ENCODE results near the gene PRKN.

The PRKN gene

GRCh38 chr6:162627362-162627761 lies 100.2 kb downstream of the PRKN start:
- Histone ChIP-seq H3K4me2 (ENCODE audit: low read length) (no peak overlapping the region), H3K9ac (ENCODE audit: low read length) (no peak overlapping the region), H3K4me3 (ENCODE audit: low read depth, low read length, poor library complexity, severe bottlenecking) (no peak overlapping the region), H3K27ac (ENCODE audit: low read depth, low read length, poor library complexity, severe bottlenecking) (no peak overlapping the region), H4K20me1 (ENCODE audit: insufficient read depth, low read length) (no peaks in the 10 kb centered on the region), H3K4me1 (ENCODE audit: insufficient read depth, low read length, severe bottlenecking) (no peaks in the 10 kb centered on the region), H3K36me3 (ENCODE audit: insufficient read depth, low read length) (no peaks in the 10 kb centered on the region), H3K27me3 (ENCODE audit: insufficient read depth, low read length) (no peaks in the 10 kb centered on the region), H3K9me3 (ENCODE audit: low read length) (no peaks in the 10 kb centered on the region), H3F3A (ENCODE audit: insufficient read depth, low read length) (no peaks in the 10 kb centered on the region), H2AFZ (ENCODE audit: low read length) (no peak overlapping the region), H3K9me2 (ENCODE audit: low read depth, low read length) (no peaks in the 10 kb centered on the region), H3K79me2 (ENCODE audit: insufficient read depth, low read length) (no peaks in the 10 kb centered on the region)
- TF ChIP-seq CTCF (IDR thresholded peaks at IDR 0.05; ENCODE audit: low read length), result no peak
- TF ChIP-seq EZH2 (IDR thresholded peaks at IDR 0.05; ENCODE audit: borderline replicate concordance, low read length), result no peak

DNA sequence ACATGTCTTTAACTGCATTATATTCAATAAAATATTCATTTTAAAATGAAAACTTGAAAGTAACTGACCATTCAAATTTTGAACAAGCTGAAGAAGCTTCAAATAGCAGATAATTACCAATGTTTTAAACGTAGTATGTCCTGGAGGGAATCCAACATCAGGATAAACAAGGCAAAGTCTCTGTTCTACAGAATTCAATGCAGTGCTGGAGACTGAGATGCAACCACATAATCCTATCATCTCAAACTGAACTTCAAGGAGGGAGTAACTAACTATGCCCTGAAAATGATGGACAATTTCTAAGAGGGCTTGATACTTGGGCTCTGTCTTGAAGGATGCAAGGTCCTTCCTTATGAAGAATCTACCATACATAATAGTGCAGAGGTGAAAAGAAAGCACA lies 100.7 kb downstream of the PRKN start:
- Histone ChIP-seq H3F3A (ENCODE audit: insufficient read depth, low read length) (no peaks in the 10 kb centered on the region), H3K4me2 (ENCODE audit: low read length) (no peak overlapping the region), H3K79me2 (ENCODE audit: insufficient read depth, low read length) (no peaks in the 10 kb centered on the region)

GRCh38 chr6:162625846-162626540 lies 101.6 kb downstream of the PRKN start:
- Histone ChIP-seq H3K27ac (ENCODE audit: low read depth, low read length, poor library complexity, severe bottlenecking) (no peak overlapping the region), H3K4me2 (ENCODE audit: low read length) (no peak overlapping the region), H3K79me2 (ENCODE audit: insufficient read depth, low read length) (no peaks in the 10 kb centered on the region), H3K9ac (ENCODE audit: low read length) (no peak overlapping the region), H3K9me2 (ENCODE audit: low read depth, low read length) (no peaks in the 10 kb centered on the region), H3K27me3 (ENCODE audit: insufficient read depth, low read length) (no peaks in the 10 kb centered on the region), H3F3A (ENCODE audit: insufficient read depth, low read length) (no peaks in the 10 kb centered on the region), H3K9me3 (ENCODE audit: low read length) (no peaks in the 10 kb centered on the region), H3K36me3 (ENCODE audit: insufficient read depth, low read length) (no peaks in the 10 kb centered on the region), H3K4me1 (ENCODE audit: insufficient read depth, low read length, severe bottlenecking) (no peaks in the 10 kb centered on the region), H4K20me1 (ENCODE audit: insufficient read depth, low read length) (no peaks in the 10 kb centered on the region), H3K4me3 (ENCODE audit: low read depth, low read length, poor library complexity, severe bottlenecking) (no peak overlapping the region), H2AFZ (ENCODE audit: low read length) (no peak overlapping the region)
- TF ChIP-seq CTCF (IDR thresholded peaks at IDR 0.05; ENCODE audit: low read length) (no peak), EZH2 (IDR thresholded peaks at IDR 0.05; ENCODE audit: borderline replicate concordance, low read length) (no peak)

More for the DNA sequence above, 100.7 kb downstream of the PRKN start:
- no peak overlapping the region for H2AFZ ChIP-seq (ENCODE audit: low read length)
- H3K9ac ChIP-seq (ENCODE audit: low read length), result no peak overlapping the region
- H3K9me3 ChIP-seq (ENCODE audit: low read length), result no peaks in the 10 kb centered on the region
- no peak overlapping the region for H3K27ac ChIP-seq (ENCODE audit: low read depth, low read length, poor library complexity, severe bottlenecking)
- no peak overlapping the region for H3K4me3 ChIP-seq (ENCODE audit: low read depth, low read length, poor library complexity, severe bottlenecking)
- no peaks in the 10 kb centered on the region for H3K4me1 ChIP-seq (ENCODE audit: insufficient read depth, low read length, severe bottlenecking)
- no peaks in the 10 kb centered on the region for H4K20me1 ChIP-seq (ENCODE audit: insufficient read depth, low read length)
- H3K36me3 ChIP-seq (ENCODE audit: insufficient read depth, low read length), result no peaks in the 10 kb centered on the region
- H3K9me2 ChIP-seq (ENCODE audit: low read depth, low read length), result no peaks in the 10 kb centered on the region
- no peaks in the 10 kb centered on the region for H3K27me3 ChIP-seq (ENCODE audit: insufficient read depth, low read length)
- TF ChIP-seq CTCF (IDR thresholded peaks at IDR 0.05; ENCODE audit: low read length), result no peak
- TF ChIP-seq EZH2 (IDR thresholded peaks at IDR 0.05; ENCODE audit: borderline replicate concordance, low read length), result no peak

Measured in OCI-LY1 (cell line).